T-helper 22 cell (primary cell): ENCODE data around the gene ZC3H13.
A peak's percentile ranks its signal among the peaks of the same experiment; 100 is the strongest.

Experiments used
- DNase-seq: peaks from one replicate; pipeline ENCODE4 v3.0.0-alpha.2; 2020; ENCODE audit warnings: low read depth

Gene ZC3H13, protein sequence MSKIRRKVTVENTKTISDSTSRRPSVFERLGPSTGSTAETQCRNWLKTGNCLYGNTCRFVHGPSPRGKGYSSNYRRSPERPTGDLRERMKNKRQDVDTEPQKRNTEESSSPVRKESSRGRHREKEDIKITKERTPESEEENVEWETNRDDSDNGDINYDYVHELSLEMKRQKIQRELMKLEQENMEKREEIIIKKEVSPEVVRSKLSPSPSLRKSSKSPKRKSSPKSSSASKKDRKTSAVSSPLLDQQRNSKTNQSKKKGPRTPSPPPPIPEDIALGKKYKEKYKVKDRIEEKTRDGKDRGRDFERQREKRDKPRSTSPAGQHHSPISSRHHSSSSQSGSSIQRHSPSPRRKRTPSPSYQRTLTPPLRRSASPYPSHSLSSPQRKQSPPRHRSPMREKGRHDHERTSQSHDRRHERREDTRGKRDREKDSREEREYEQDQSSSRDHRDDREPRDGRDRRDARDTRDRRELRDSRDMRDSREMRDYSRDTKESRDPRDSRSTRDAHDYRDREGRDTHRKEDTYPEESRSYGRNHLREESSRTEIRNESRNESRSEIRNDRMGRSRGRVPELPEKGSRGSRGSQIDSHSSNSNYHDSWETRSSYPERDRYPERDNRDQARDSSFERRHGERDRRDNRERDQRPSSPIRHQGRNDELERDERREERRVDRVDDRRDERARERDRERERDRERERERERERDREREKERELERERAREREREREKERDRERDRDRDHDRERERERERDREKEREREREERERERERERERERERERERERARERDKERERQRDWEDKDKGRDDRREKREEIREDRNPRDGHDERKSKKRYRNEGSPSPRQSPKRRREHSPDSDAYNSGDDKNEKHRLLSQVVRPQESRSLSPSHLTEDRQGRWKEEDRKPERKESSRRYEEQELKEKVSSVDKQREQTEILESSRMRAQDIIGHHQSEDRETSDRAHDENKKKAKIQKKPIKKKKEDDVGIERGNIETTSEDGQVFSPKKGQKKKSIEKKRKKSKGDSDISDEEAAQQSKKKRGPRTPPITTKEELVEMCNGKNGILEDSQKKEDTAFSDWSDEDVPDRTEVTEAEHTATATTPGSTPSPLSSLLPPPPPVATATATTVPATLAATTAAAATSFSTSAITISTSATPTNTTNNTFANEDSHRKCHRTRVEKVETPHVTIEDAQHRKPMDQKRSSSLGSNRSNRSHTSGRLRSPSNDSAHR (N-terminal part only)

GRCh38 chr13:46052319-46053161 lies at the start of gene ZC3H13:
TSS of gene ZC3H13 (minus strand) at chr13:46052746. CDS start at chr13:46045507, 7,239 bp downstream.
- DNase-seq, result peak; percentile 91

DNA sequence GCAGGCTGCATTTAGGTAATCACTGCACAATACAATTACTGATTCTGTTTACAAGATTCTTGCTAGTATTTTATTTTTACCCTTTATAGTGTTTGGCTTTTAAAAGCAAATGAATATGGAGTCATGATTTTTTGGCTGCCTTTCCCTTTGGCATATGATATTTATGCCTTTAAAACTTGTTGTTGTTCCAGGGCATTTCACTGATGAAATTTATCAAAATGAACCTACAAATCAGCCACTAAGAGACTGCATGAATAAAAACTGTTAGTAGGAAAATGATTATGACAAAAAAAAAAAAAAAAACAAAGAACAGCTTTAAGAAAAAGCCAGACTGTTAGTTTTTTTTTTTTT lies 49.7 kb upstream of the ZC3H13 start:
- no peak for DNase-seq

DNA sequence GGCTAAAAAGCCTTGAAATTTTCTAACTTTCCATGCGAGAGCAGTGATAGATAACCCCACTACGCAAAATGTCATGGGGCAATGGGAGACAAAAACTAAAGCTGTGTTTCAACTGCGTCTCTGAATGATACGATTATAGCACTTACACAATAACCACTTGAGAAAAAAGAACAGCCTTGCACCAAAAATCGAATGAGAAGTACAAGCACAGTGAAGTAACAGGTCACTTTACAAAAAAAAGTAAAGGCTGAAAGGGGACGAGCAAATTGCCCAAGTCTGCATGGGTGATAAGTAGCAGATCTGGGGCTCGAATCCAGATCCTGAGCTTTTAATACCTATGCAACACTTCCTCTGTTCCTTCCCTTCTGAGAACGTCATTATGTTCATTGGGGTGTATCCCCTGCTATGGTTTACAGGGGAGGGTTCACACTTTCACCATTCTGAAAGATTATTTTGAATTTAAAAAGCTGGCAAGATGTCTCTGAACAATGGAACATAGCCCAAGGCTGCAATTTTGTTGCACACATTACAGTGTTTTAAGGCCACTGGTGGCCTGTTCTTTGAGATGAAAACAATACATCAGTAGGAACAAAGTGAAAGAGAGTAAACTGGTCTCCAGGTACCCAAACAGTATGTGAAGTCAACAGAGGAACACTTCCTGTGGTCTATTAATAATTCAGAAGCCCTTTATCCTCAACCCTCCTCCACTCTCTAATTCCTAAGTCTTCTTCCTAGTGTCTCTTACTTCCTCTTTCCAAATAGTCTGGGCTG lies 49.1 kb upstream of the ZC3H13 start:
- DNase-seq, result no peak

GRCh38 chr13:46101002-46101401 lies 48.5 kb upstream of the ZC3H13 start:
- DNase-seq, result no peak

GRCh38 chr13:46100191-46100815 lies 47.8 kb upstream of the ZC3H13 start:
- DNase-seq, result no peak

- DNase-seq, result no peak
Measured at GRCh38 chr13:46097663-46098062, 45.1 kb upstream of the ZC3H13 start.

GRCh38 chr13:46097015-46097414 lies 44.5 kb upstream of the ZC3H13 start:
- DNase-seq, result no peak

GRCh38 chr13:46094478-46094877 lies 41.9 kb upstream of the ZC3H13 start:
- no peak for DNase-seq

- no peak for DNase-seq
Measured at GRCh38 chr13:46088821-46089562, 36.4 kb upstream of the ZC3H13 start.

DNA sequence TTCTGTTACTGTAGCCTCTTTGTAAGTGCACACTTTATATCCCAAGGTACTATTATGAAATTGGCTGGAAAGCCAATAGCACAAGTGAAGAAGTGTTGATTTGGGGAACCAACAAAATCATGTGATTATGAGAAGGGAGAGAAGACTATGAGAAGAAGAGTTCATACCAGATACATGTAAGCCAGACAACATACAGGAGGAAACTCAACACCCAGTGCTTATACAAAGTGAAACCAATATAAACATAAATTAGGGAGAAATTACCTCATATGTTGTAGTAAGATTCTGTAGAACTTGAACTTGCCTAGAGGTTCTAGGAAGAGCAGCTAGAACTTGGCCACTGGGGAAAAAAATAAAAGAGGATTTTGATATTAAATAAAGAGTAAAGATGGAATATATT lies 34.9 kb upstream of the ZC3H13 start:
- DNase-seq, result no peak

DNA sequence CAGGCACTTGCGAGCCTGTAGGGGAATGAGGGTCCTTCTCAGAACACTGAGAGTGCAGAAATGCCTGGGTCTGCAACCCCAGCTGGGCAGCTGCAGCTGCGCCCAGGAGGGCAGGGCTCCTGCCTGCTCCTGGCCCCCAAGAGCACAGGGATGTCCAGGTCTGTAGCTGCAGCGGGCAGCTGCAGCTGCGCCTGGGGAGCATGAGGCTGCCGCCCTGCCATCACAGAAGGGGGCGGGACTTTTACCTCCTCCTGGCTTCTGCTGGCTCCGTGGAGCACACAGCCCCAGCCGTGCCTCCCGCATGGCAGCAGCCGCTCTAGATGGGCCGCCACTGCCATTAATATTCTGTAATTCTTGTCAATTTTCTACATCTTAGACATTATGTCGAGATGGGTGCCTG lies 34.4 kb upstream of the ZC3H13 start:
- DNase-seq, result no peak

GRCh38 chr13:46086421-46086922 lies 33.9 kb upstream of the ZC3H13 start:
- no peak for DNase-seq

- no peak for DNase-seq
Measured at GRCh38 chr13:46085737-46086136, 33.2 kb upstream of the ZC3H13 start.

- no peak for DNase-seq
Measured at GRCh38 chr13:46082324-46082723, 29.8 kb upstream of the ZC3H13 start.

GRCh38 chr13:46079770-46080169 lies 27.2 kb upstream of the ZC3H13 start:
- no peak for DNase-seq

GRCh38 chr13:46077265-46077664 lies 24.7 kb upstream of the ZC3H13 start:
- DNase-seq, result no peak

DNA sequence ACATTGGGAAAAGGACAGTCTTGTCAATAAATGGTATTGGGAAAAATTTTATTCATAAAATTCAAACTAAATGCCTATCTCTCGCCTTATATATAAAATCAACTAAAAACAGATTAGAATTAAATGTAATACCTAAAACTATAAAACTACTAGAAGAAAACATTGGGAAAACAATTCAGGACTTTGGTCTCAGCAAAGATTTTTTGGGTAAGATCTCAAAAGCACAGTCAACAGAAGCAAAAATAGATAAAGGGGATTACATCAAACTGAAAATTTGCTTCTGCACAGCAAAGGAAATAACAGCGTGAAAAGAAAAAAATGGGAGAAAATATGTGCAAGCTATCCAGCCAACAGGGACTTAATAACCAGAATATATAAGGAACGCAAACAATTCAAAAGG lies 24.3 kb upstream of the ZC3H13 start:
- no peak for DNase-seq

- DNase-seq, result no peak
Measured at GRCh38 chr13:46075811-46076210, 23.3 kb upstream of the ZC3H13 start.

DNA sequence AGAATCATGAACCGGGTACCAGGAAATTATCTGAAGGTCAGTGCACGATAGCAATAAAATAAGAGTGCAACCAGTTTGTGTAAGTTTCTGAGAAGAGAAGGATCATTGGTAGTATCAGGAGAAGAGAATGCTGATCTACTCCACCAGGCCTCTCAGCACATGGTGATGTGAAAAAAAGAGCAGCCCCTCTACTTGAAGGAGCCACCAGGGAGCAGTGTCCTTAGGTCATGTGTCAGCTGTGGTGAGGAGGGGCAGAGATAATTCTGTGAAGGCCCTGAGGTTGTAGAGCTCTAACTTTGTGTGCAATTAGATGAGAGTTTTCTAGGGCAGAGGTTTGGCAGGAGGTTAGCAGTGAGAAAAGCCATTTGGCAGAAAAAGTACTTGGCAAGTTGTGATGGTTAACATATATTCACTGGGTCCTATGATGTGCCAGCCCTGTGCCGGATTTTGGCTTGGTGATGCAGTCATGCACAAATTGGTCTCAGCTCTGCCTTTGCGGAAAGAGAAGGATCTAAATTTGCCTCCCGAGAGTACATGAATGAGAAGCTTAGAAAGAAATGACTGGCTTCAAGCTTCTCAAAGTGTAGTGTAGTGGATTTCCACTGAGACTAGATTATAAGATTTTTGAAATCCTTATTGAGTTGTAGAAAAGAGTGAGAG lies 19.2 kb upstream of the ZC3H13 start:
- no peak for DNase-seq
